ENCODE data around the gene PTPRC. TPM values are rescaled to one million over a fixed set of nuclear protein-coding genes. Genes with fewer than 3 reads are reported as not detected.

PTPRC gene
- total and polyA plus RNA-seq, 2 donors (not counting 3 experiments of a cell fraction or from before 2014, with no cell fraction given): not detected

- H4K20me1 ChIP-seq (replicated peaks; ENCODE audit: control insufficient read depth, extremely low read depth, insufficient read depth, low read length): no peaks in the 10 kb centered on the region
- no peaks in the 10 kb centered on the region for H3K9me3 ChIP-seq (replicated peaks; ENCODE audit: control insufficient read depth, insufficient read depth, low read length)
- TF ChIP-seq MYC (IDR thresholded peaks at IDR 0.05; ENCODE audit: low read depth, low read length): no peak
- TF ChIP-seq POLR2AphosphoS5 (IDR thresholded peaks at IDR 0.05; ENCODE audit: insufficient read depth, low read depth, low read length): no peak
- no peak for TF ChIP-seq CTCF (IDR thresholded peaks at IDR 0.05; ENCODE audit: extremely low read depth in 1 of 2, insufficient read depth in 1 of 2, low read depth in 1 of 2, low read length in 2 of 2)
- TF ChIP-seq POLR2A (IDR thresholded peaks at IDR 0.05; ENCODE audit: low read depth, low read length): no peak
- no peak for TF ChIP-seq MAX (IDR thresholded peaks at IDR 0.05; ENCODE audit: insufficient read depth, insufficient read length)
- TF ChIP-seq FOS (IDR thresholded peaks at IDR 0.05; ENCODE audit: borderline replicate concordance, insufficient read depth, low read length): no peak
- no peak for TF ChIP-seq EZH2 (IDR thresholded peaks at IDR 0.05; ENCODE audit: borderline replicate concordance, low read depth, low read length, severe bottlenecking)
- FAIRE-seq (no peak), DNase-seq (ENCODE audit: low read depth, low spot score) (no peak)
- H3K9me1 ChIP-seq (replicated peaks; ENCODE audit: control insufficient read depth, extremely low read depth, insufficient read depth, low read length): no peaks in the 10 kb centered on the region
- intact Hi-C loops (cut with micrococcal nuclease) (loop anchor here (2.0 kb wide), 1 partner anchor 14 kb away; no protein-coding TSS in a partner anchor), dilution Hi-C loops (cut with MboI; ENCODE audit: extremely low pct_ligation_motif_present, low sequenced_read_pairs) (no loop called here)
- H3K4me2 ChIP-seq (ENCODE audit: insufficient read depth, low read length): no peak overlapping the region
- ChIA-PET POLR2A (no interaction called here), CTCF (interaction anchor here (0.9 kb wide), 1 partner anchor 12 kb away, joined by 3 read pairs; no protein-coding TSS in a partner anchor)
- no peak overlapping the region for H3K4me3 ChIP-seq (replicated peaks in 1 of 3; ENCODE audit: insufficient read depth in 1 of 3, low read depth in 1 of 3, low read length in 3 of 3)
- peaks cover 8% of the 10 kb centered on the region for H3K4me1 ChIP-seq (ENCODE audit: control insufficient read depth, extremely low read depth, insufficient read depth, low read length)
- no peak overlapping the region for H3K27ac ChIP-seq (ENCODE audit: insufficient read depth, low read depth, low read length)
- no TSS peak for BruUV-seq (replicated peaks)
- H3K79me2 ChIP-seq (ENCODE audit: control insufficient read depth, insufficient read depth, low read length): no peaks in the 10 kb centered on the region
- no peak overlapping the region for H2AFZ ChIP-seq (ENCODE audit: low read depth, low read length)
- H3K9ac ChIP-seq (replicated peaks; ENCODE audit: extremely low read depth, insufficient read depth, low read length): no peak overlapping the region
- no peaks in the 10 kb centered on the region for H3K36me3 ChIP-seq (ENCODE audit: control insufficient read depth in 2 of 2, extremely low read depth in 1 of 2, insufficient read depth in 2 of 2, low read length in 2 of 2)
- H3K27me3 ChIP-seq (ENCODE audit: control insufficient read depth in 2 of 2, insufficient read depth in 2 of 2, low read length in 2 of 2): no peaks in the 10 kb centered on the region
Observed at GRCh38 chr1:198637157-198637556, 1.7 kb upstream of the PTPRC start.
